ENCODE results near the gene DDX59. TPM values are rescaled to one million over a fixed set of nuclear protein-coding genes. Genes with fewer than 3 reads are reported as not detected.
A peak's percentile ranks its signal among the peaks of the same experiment; 100 is the strongest.

DDX59 gene
- total and polyA plus RNA-seq, 9 of the 15 experiments (the other 6 are each of a cell fraction or from before 2014, with no cell fraction given), result 8.3 to 30.4 (median 19.8) TPM

DNA sequence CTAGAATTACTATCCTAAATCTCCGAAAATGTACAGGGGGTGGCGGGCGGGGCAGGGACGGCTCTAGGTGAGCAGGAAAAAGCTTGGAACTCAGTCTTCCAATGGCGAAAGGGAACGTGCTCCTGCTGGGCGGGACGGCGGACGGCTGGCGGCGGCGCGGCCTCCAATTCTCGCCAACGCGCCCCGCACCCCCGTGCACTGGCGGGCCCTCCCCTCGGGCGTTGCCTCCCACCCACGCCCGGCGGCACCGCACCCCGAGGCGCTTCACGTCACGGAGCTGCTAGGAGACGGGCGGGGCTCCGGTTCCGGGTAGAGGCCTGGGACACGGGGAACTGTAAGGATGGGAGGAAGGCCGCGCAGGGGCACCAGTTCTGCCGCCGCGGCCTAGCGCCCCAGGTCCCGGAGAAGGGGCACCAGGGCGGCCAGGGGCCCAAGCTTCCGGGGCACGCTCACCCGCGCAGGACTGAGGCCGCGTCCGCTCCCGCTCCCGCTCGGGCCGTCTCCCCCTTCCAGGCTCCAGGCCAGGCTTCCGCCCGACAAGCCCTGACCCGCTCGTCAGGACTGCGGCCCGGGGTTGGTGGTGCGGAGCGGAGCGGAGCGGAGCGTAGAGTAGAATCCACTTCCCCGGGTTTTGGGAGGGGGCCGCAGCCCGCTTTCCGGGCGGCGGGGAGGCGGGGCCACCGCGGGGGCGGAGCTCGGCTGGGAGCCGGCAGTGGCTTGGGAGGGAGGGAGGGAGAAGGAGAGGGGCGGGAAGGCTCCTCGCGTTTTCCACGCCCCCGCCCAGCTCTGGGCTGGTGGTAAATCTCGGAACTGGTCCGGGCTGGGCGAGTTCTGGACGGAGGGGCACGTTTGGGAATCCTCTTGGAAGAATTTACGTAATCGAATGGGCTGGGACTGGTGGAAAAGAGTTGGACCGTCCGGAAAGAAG is at the start of gene DDX59 (continued):
- TF ChIP-seq POU5F1 (IDR thresholded peaks at IDR 0.05; ENCODE audit: borderline replicate concordance, low read depth, low read length, partially characterized antibody) (no peak), NR4A1 (CRISPR knock-in tag; IDR thresholded peaks at IDR 0.05) (no peak; the same call in 1 of the 2 replicates), NR4A1 (tag; IDR thresholded peaks at IDR 0.05) (peak; percentile 53), POLR2A (conservative IDR thresholded peaks at IDR 0.05) (peak; percentile 98), SMARCA5 (IDR thresholded peaks at IDR 0.05) (no peak), MXI1 (IDR thresholded peaks at IDR 0.05; ENCODE audit: low read depth, low read length) (peak; percentile 34; the same call in 1 of the 2 replicates), RBM15 (IDR thresholded peaks at IDR 0.05; ENCODE audit: insufficient read depth, low read length) (no peak), FOXK1 (CRISPR knock-in tag; IDR thresholded peaks at IDR 0.05; ENCODE audit: borderline replicate concordance) (peak; percentile 82; the same call in 1 of the 2 replicates), NONO (IDR thresholded peaks at IDR 0.05; ENCODE audit: low read depth in 2 of 2, low read length in 1 of 2) (peak; percentile 71 to 95; a peak in 3 of 4 replicates), ZNF551 (CRISPR knock-in tag; IDR thresholded peaks at IDR 0.05) (no peak), RNF2 (IDR thresholded peaks at IDR 0.05) (peak; percentile 68), FOXM1 (IDR thresholded peaks at IDR 0.05; ENCODE audit: low read depth) (0 out of 2 replicates have a peak, but pooled peaks have one; percentile 28), FOXM1 (CRISPR knock-in tag; IDR thresholded peaks at IDR 0.05; ENCODE audit: low read depth) (peak; percentile 34; the same call in 1 of the 2 replicates), SRSF9 (IDR thresholded peaks at IDR 0.05; ENCODE audit: borderline replicate concordance, low read depth, low read length) (no peak), ASH1L (IDR thresholded peaks at IDR 0.05; ENCODE audit: borderline replicate concordance, low read depth, partially characterized antibody) (no peak), ZFP1 (CRISPR knock-in tag; IDR thresholded peaks at IDR 0.05) (no peak), ZC3H8 (IDR thresholded peaks at IDR 0.05) (no peak)
- TF ChIP-seq, protein P1, sequence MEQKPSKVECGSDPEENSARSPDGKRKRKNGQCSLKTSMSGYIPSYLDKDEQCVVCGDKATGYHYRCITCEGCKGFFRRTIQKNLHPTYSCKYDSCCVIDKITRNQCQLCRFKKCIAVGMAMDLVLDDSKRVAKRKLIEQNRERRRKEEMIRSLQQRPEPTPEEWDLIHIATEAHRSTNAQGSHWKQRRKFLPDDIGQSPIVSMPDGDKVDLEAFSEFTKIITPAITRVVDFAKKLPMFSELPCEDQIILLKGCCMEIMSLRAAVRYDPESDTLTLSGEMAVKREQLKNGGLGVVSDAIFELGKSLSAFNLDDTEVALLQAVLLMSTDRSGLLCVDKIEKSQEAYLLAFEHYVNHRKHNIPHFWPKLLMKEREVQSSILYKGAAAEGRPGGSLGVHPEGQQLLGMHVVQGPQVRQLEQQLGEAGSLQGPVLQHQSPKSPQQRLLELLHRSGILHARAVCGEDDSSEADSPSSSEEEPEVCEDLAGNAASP (IDR thresholded peaks at IDR 0.05), result no peak
- TF ChIP-seq, protein P2, sequence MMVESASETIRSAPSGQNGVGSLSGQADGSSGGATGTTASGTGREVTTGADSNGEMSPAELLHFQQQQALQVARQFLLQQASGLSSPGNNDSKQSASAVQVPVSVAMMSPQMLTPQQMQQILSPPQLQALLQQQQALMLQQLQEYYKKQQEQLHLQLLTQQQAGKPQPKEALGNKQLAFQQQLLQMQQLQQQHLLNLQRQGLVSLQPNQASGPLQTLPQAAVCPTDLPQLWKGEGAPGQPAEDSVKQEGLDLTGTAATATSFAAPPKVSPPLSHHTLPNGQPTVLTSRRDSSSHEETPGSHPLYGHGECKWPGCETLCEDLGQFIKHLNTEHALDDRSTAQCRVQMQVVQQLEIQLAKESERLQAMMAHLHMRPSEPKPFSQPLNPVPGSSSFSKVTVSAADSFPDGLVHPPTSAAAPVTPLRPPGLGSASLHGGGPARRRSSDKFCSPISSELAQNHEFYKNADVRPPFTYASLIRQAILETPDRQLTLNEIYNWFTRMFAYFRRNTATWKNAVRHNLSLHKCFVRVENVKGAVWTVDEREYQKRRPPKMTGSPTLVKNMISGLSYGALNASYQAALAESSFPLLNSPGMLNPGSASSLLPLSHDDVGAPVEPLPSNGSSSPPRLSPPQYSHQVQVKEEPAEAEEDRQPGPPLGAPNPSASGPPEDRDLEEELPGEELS (CRISPR knock-in tag; IDR thresholded peaks at IDR 0.05; ENCODE audit: borderline replicate concordance), result no peak; the same call in 1 of the 2 replicates
- TF ChIP-seq, protein P3, sequence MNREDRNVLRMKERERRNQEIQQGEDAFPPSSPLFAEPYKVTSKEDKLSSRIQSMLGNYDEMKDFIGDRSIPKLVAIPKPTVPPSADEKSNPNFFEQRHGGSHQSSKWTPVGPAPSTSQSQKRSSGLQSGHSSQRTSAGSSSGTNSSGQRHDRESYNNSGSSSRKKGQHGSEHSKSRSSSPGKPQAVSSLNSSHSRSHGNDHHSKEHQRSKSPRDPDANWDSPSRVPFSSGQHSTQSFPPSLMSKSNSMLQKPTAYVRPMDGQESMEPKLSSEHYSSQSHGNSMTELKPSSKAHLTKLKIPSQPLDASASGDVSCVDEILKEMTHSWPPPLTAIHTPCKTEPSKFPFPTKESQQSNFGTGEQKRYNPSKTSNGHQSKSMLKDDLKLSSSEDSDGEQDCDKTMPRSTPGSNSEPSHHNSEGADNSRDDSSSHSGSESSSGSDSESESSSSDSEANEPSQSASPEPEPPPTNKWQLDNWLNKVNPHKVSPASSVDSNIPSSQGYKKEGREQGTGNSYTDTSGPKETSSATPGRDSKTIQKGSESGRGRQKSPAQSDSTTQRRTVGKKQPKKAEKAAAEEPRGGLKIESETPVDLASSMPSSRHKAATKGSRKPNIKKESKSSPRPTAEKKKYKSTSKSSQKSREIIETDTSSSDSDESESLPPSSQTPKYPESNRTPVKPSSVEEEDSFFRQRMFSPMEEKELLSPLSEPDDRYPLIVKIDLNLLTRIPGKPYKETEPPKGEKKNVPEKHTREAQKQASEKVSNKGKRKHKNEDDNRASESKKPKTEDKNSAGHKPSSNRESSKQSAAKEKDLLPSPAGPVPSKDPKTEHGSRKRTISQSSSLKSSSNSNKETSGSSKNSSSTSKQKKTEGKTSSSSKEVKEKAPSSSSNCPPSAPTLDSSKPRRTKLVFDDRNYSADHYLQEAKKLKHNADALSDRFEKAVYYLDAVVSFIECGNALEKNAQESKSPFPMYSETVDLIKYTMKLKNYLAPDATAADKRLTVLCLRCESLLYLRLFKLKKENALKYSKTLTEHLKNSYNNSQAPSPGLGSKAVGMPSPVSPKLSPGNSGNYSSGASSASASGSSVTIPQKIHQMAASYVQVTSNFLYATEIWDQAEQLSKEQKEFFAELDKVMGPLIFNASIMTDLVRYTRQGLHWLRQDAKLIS (CRISPR knock-in tag; IDR thresholded peaks at IDR 0.05), result peak; percentile 98

All from K562 (cell line).